Neuronal stem cell (in vitro differentiated cells): ENCODE results near the gene CACNB4.

Experiments
- DNase-seq: peaks from one replicate; pipeline ENCODE4 v3.0.0-alpha.2; 2013; ENCODE audit warnings: low spot score
- H2AFZ ChIP-seq: one replicate; pipeline ENCODE4 v1.6.1; 2013; ENCODE audit warnings: mild to moderate bottlenecking, low read length, inconsistent platforms
- H2AK5ac ChIP-seq: 2 replicates; pipeline ENCODE4 v1.6.1; 2013; ENCODE audit warnings: low read depth, mild to moderate bottlenecking, inconsistent platforms, low read length, moderate library complexity, mixed read lengths
- H2BK120ac ChIP-seq: 2 replicates; pipeline ENCODE4 v1.6.1; 2013; ENCODE audit warnings: low read depth, mild to moderate bottlenecking, inconsistent platforms, low read length, moderate library complexity, mixed read lengths
- H2BK12ac ChIP-seq: one replicate; pipeline ENCODE4 v1.6.1; 2013; ENCODE audit warnings: low read length, inconsistent platforms
- H2BK15ac ChIP-seq: 2 replicates; pipeline ENCODE4 v1.6.1; 2013; ENCODE audit warnings: mild to moderate bottlenecking, low read length, inconsistent platforms, mixed read lengths
- H2BK5ac ChIP-seq: one replicate; pipeline ENCODE4 v1.6.1; 2013; ENCODE audit warnings: inconsistent platforms, mild to moderate bottlenecking, low read length, moderate library complexity
- H3K14ac ChIP-seq: one replicate; pipeline ENCODE4 v1.6.1; 2013; ENCODE audit warnings: low read length, inconsistent platforms
- H3K18ac ChIP-seq: 2 replicates; pipeline ENCODE4 v1.6.1; 2013; ENCODE audit warnings: low read length, inconsistent platforms
- H3K23ac ChIP-seq: 2 replicates; pipeline ENCODE4 v1.6.1; 2013; ENCODE audit warnings: low read depth, mild to moderate bottlenecking, mixed read lengths, low read length, inconsistent platforms; ENCODE audit not compliant: poor library complexity
- H3K27ac ChIP-seq: replicated peaks from 3 replicates; pipeline ENCODE4 v1.5.1; 2013; ENCODE audit warnings: low read length, inconsistent platforms
- H3K27me3 ChIP-seq, 3 experiments: 2 replicates each; pipeline ENCODE4 v1.6.1; 2013; ENCODE audit warnings: low read length in 3 of 3, mild to moderate bottlenecking in 2 of 3, inconsistent platforms in 1 of 3, low read depth in 1 of 3, mixed read lengths in 1 of 3, moderate library complexity in 1 of 3; ENCODE audit not compliant: control insufficient read depth in 3 of 3, insufficient read depth in 3 of 3
- H3K36me3 ChIP-seq, 2 donors: replicated peaks in 1 of 2; 2 replicates each; pipeline ENCODE4 v1.6.1; 2013; ENCODE audit warnings: low read length in 2 of 2; ENCODE audit not compliant: control insufficient read depth in 2 of 2, insufficient read depth in 2 of 2
- H3K4ac ChIP-seq: 2 replicates; pipeline ENCODE4 v1.6.1; 2013; ENCODE audit warnings: inconsistent platforms, mild to moderate bottlenecking, low read length, moderate library complexity
- H3K4me1 ChIP-seq, 2 donors: 1 replicate in 1 of 2; 2 replicates in 1 of 2; pipeline ENCODE4 v1.6.1; 2013; ENCODE audit warnings: low read length in 2 of 2, low read depth in 1 of 2; ENCODE audit not compliant: control insufficient read depth in 2 of 2, insufficient read depth in 1 of 2
- H3K4me2 ChIP-seq: one replicate; pipeline ENCODE4 v1.6.1; 2013; ENCODE audit warnings: mild to moderate bottlenecking, low read length, inconsistent platforms; ENCODE audit not compliant: insufficient read depth, poor library complexity, severe bottlenecking
- H3K4me3 ChIP-seq, 2 donors: 2 replicates each; pipeline ENCODE4 v1.5.1; 2013; ENCODE audit warnings: low read length in 2 of 2, mild to moderate bottlenecking in 2 of 2, inconsistent platforms in 1 of 2, moderate library complexity in 1 of 2
- H3K79me1 ChIP-seq: one replicate; pipeline ENCODE4 v1.6.1; 2013; ENCODE audit warnings: low read depth, mild to moderate bottlenecking, inconsistent platforms, low read length, moderate library complexity
- H3K9ac ChIP-seq: one replicate; pipeline ENCODE4 v1.6.1; 2013; ENCODE audit warnings: mild to moderate bottlenecking, low read depth, low read length, inconsistent platforms; ENCODE audit not compliant: poor library complexity
- H3K9me3 ChIP-seq, 2 donors: replicated peaks in 1 of 2; 2 replicates each; pipeline versions ENCODE3 to v1.6.1; 2013; ENCODE audit warnings: low read length in 2 of 2, mild to moderate bottlenecking in 2 of 2, inconsistent platforms in 1 of 2, low read depth in 1 of 2, mixed read lengths in 1 of 2, moderate library complexity in 1 of 2; ENCODE audit not compliant: control insufficient read depth in 2 of 2, insufficient read depth in 1 of 2
- H4K8ac ChIP-seq: one replicate; pipeline ENCODE4 v1.6.1; 2013; ENCODE audit warnings: low read depth, mild to moderate bottlenecking, inconsistent platforms, low read length, moderate library complexity
- H4K91ac ChIP-seq: one replicate; pipeline ENCODE4 v1.6.1; 2013; ENCODE audit warnings: low read length, low read depth, mild to moderate bottlenecking, inconsistent platforms; ENCODE audit not compliant: poor library complexity
- WGBS, 2 donors: extraction: QIAGEN DNeasy Blood & Tissue Kit; methylation state at CpG; one replicate each; pipeline ENCODE4 v1.1.7; 2013; ENCODE audit warnings: missing lambda C conversion rate in 2 of 2, mixed read lengths in 1 of 2; ENCODE audit not compliant: insufficient read length in 2 of 2, insufficient replicate concordance in 1 of 2; ENCODE audit errors: extremely low coverage in 2 of 2; 5-methylcytosine and 5-hydroxymethylcytosine counted together

CACNB4 gene

GRCh38 chr2:152075461-152076050 lies 23.3 kb downstream of the CACNB4 start:
- no peak overlapping the region for H2AFZ ChIP-seq

GRCh38 chr2:152072011-152072410 lies 26.8 kb downstream of the CACNB4 start:
- Histone ChIP-seq H3K4me3 (no peak overlapping the region), H3K9ac (no peak overlapping the region), H2BK5ac (no peak overlapping the region), H2AK5ac (no peak overlapping the region), H2AFZ (no peak overlapping the region), H2BK15ac (no peak overlapping the region), H3K9me3 (no peaks in the 10 kb centered on the region), H3K23ac (no peak overlapping the region), H3K4ac (no peak overlapping the region), H3K14ac (no peak overlapping the region), H3K4me2 (no peak overlapping the region), H4K8ac (no peak overlapping the region), H3K27me3 (no peaks in the 10 kb centered on the region), H2BK120ac (no peak overlapping the region), H2BK12ac (no peak overlapping the region), H3K4me1 (peaks cover 0 to 2% of the 10 kb centered on the region in 2 donors), H3K27ac (no peak overlapping the region), H3K79me1 (peaks cover 2% of the 10 kb centered on the region), H3K36me3 (no peaks in the 10 kb centered on the region), H3K18ac (no peak overlapping the region), H4K91ac (no peak overlapping the region)
- no peak for DNase-seq
- no CpG with 5 or more reads among the region's 2 CpGs for WGBS, 2 donors

More at GRCh38 chr2:152075461-152076050, 23.3 kb downstream of the CACNB4 start:
- Histone ChIP-seq H2AK5ac (no peak overlapping the region), H2BK5ac (no peak overlapping the region), H2BK120ac (no peak overlapping the region), H3K9me3 (no peaks in the 10 kb centered on the region), H3K4me3 (no peak overlapping the region), H2BK12ac (no peak overlapping the region), H4K91ac (no peak overlapping the region), H2BK15ac (no peak overlapping the region), H3K14ac (no peak overlapping the region), H3K79me1 (peaks cover 2% of the 10 kb centered on the region), H3K4me2 (no peak overlapping the region), H3K4me1 (peaks cover 0 to 2% of the 10 kb centered on the region in 2 donors), H3K18ac (no peak overlapping the region), H3K27me3 (no peaks in the 10 kb centered on the region), H3K23ac (no peak overlapping the region), H4K8ac (no peak overlapping the region), H3K4ac (no peak overlapping the region), H3K9ac (no peak overlapping the region), H3K36me3 (no peaks in the 10 kb centered on the region), H3K27ac (no peak overlapping the region)
- DNase-seq, result no peak
- no CpG with 5 or more reads among the region's 4 CpGs for WGBS, 2 donors

GRCh38 chr2:152071518-152071917 lies 27.3 kb downstream of the CACNB4 start:
- H3K27ac ChIP-seq, result no peak overlapping the region
- DNase-seq, result no peak
- H2BK15ac ChIP-seq, result no peak overlapping the region
- no peak overlapping the region for H3K4me2 ChIP-seq
- H2BK120ac ChIP-seq, result no peak overlapping the region
- no peak overlapping the region for H3K9ac ChIP-seq
- H2BK12ac ChIP-seq, result no peak overlapping the region
- peaks cover 0 to 2% of the 10 kb centered on the region in 2 donors for H3K4me1 ChIP-seq
- H3K79me1 ChIP-seq, result peaks cover 2% of the 10 kb centered on the region
- H3K14ac ChIP-seq, result no peak overlapping the region
- no CpG with 5 or more reads among the region's 1 CpG for WGBS, 2 donors
- H3K18ac ChIP-seq, result no peak overlapping the region
- H4K8ac ChIP-seq, result no peak overlapping the region
- H3K23ac ChIP-seq, result no peak overlapping the region
- H2BK5ac ChIP-seq, result no peak overlapping the region
- no peaks in the 10 kb centered on the region for H3K9me3 ChIP-seq
- H3K27me3 ChIP-seq, result no peaks in the 10 kb centered on the region
- no peak overlapping the region for H2AK5ac ChIP-seq
- H3K4me3 ChIP-seq, result no peak overlapping the region
- H3K4ac ChIP-seq, result no peak overlapping the region
- H3K36me3 ChIP-seq, result no peaks in the 10 kb centered on the region
- H2AFZ ChIP-seq, result no peak overlapping the region
- H4K91ac ChIP-seq, result no peak overlapping the region

GRCh38 chr2:152071092-152071491 lies 27.8 kb downstream of the CACNB4 start:
- H3K4ac ChIP-seq, result no peak overlapping the region
- no peaks in the 10 kb centered on the region for H3K9me3 ChIP-seq
- no peak overlapping the region for H3K4me3 ChIP-seq
- no peak overlapping the region for H3K14ac ChIP-seq
- H4K8ac ChIP-seq, result no peak overlapping the region
- H3K27me3 ChIP-seq, result no peaks in the 10 kb centered on the region
- no CpG with 5 or more reads among the region's 1 CpG for WGBS, 2 donors
- peaks cover 2% of the 10 kb centered on the region for H3K79me1 ChIP-seq
- H2AFZ ChIP-seq, result no peak overlapping the region
- no peak overlapping the region for H2BK15ac ChIP-seq
- no peak for DNase-seq
- no peak overlapping the region for H2BK5ac ChIP-seq
- H4K91ac ChIP-seq, result no peak overlapping the region
- peaks cover 0 to 2% of the 10 kb centered on the region in 2 donors for H3K4me1 ChIP-seq
- H3K23ac ChIP-seq, result no peak overlapping the region
- no peak overlapping the region for H3K9ac ChIP-seq
- H3K36me3 ChIP-seq, result no peaks in the 10 kb centered on the region
- H3K4me2 ChIP-seq, result no peak overlapping the region
- H2BK12ac ChIP-seq, result no peak overlapping the region
- H3K27ac ChIP-seq, result no peak overlapping the region
- no peak overlapping the region for H2AK5ac ChIP-seq
- H2BK120ac ChIP-seq, result no peak overlapping the region
- H3K18ac ChIP-seq, result no peak overlapping the region
